OCI-LY1 (cell line): ENCODE measurements around the gene CDH22.

Experiments
- H2AFZ ChIP-seq: fragments of 200-600 bp; sonication (generic), shearing (Covaris generic); 2 replicates; pipeline ENCODE4 v1.6.0; 2014; ENCODE audit warnings: antibody characterized with exemption, mild to moderate bottlenecking, low read length
- H3F3A ChIP-seq: fragments of 200-600 bp; sonication (generic), shearing (Covaris generic); 2 replicates; pipeline ENCODE4 v1.6.0; 2014; ENCODE audit warnings: mild to moderate bottlenecking, antibody characterized with exemption, low read length, moderate library complexity; ENCODE audit not compliant: insufficient read depth
- H3K27ac ChIP-seq: fragments of 200-600 bp; sonication (generic); 2 replicates; pipeline ENCODE4 v1.5.1; 2014; ENCODE audit warnings: low read length, mixed run types, mild to moderate bottlenecking, low read depth; ENCODE audit not compliant: poor library complexity, severe bottlenecking
- H3K27me3 ChIP-seq: fragments of 200-600 bp; sonication (generic); 2 replicates; pipeline ENCODE4 v1.6.0; 2014; ENCODE audit warnings: antibody characterized with exemption, mild to moderate bottlenecking, low read length, moderate library complexity; ENCODE audit not compliant: insufficient read depth
- H3K36me3 ChIP-seq: fragments of 200-600 bp; sonication (generic); 2 replicates; pipeline ENCODE4 v1.6.1; 2014; ENCODE audit warnings: mild to moderate bottlenecking, antibody characterized with exemption, low read length, moderate library complexity, mixed read lengths; ENCODE audit not compliant: insufficient read depth
- H3K4me1 ChIP-seq: fragments of 200-600 bp; sonication (generic); 2 replicates; pipeline ENCODE4 v1.5.1; 2014; ENCODE audit warnings: mild to moderate bottlenecking, low read length, moderate library complexity; ENCODE audit not compliant: insufficient read depth, severe bottlenecking
- H3K4me2 ChIP-seq: fragments of 200-600 bp; sonication (generic), shearing (Covaris generic); 2 replicates; pipeline ENCODE4 v1.6.1; 2014; ENCODE audit warnings: low read length
- H3K4me3 ChIP-seq: fragments of 200-600 bp; sonication (generic); 2 replicates; pipeline ENCODE4 v1.5.1; 2014; ENCODE audit warnings: low read length, low read depth, mild to moderate bottlenecking, mixed read lengths; ENCODE audit not compliant: poor library complexity, severe bottlenecking
- H3K79me2 ChIP-seq: fragments of 200-600 bp; shearing (Covaris generic); 2 replicates; pipeline ENCODE4 v1.6.1; 2016; ENCODE audit warnings: mixed run types, low read length, mixed read lengths; ENCODE audit not compliant: insufficient read depth
- H3K9ac ChIP-seq: fragments of 200-600 bp; sonication (generic), shearing (Covaris generic); 2 replicates; pipeline ENCODE4 v1.6.1; 2014; ENCODE audit warnings: mild to moderate bottlenecking, low read length, mixed read lengths
- H3K9me2 ChIP-seq: fragments of 200-600 bp; sonication (generic), shearing (Covaris generic); 2 replicates; pipeline ENCODE4 v1.6.1; 2014; ENCODE audit warnings: low read depth, mild to moderate bottlenecking, low read length, mixed read lengths
- H3K9me3 ChIP-seq: fragments of 200-600 bp; shearing (Covaris generic); 2 replicates; pipeline ENCODE4 v1.6.1; 2014; ENCODE audit warnings: low read length, mixed read lengths
- H4K20me1 ChIP-seq: fragments of 200-600 bp; sonication (generic), shearing (Covaris generic); 2 replicates; pipeline ENCODE4 v1.6.0; 2016; ENCODE audit warnings: mild to moderate bottlenecking, low read length; ENCODE audit not compliant: insufficient read depth
- EZH2 ChIP-seq: fragments of 200-600 bp; sonication (generic), shearing (Covaris generic); IDR thresholded peaks from 2 replicates; pipeline ENCODE4 v1.8.0; 2017; ENCODE audit warnings: borderline replicate concordance, mixed run types, mild to moderate bottlenecking, antibody characterized with exemption, low read length, moderate library complexity, mixed read lengths
- TF ChIP-seq, protein P1 (sequence below): fragments of 200-600 bp; sonication (generic), shearing (Covaris generic); IDR thresholded peaks from 2 replicates; pipeline ENCODE4 v1.5.1; 2017; ENCODE audit warnings: mild to moderate bottlenecking, antibody characterized with exemption, low read length, moderate library complexity, mixed read lengths

The CDH22 gene

GRCh38 chr20:46305331-46305972, 2.8 kb downstream of the CDH22 start:
- TF ChIP-seq, protein P1, sequence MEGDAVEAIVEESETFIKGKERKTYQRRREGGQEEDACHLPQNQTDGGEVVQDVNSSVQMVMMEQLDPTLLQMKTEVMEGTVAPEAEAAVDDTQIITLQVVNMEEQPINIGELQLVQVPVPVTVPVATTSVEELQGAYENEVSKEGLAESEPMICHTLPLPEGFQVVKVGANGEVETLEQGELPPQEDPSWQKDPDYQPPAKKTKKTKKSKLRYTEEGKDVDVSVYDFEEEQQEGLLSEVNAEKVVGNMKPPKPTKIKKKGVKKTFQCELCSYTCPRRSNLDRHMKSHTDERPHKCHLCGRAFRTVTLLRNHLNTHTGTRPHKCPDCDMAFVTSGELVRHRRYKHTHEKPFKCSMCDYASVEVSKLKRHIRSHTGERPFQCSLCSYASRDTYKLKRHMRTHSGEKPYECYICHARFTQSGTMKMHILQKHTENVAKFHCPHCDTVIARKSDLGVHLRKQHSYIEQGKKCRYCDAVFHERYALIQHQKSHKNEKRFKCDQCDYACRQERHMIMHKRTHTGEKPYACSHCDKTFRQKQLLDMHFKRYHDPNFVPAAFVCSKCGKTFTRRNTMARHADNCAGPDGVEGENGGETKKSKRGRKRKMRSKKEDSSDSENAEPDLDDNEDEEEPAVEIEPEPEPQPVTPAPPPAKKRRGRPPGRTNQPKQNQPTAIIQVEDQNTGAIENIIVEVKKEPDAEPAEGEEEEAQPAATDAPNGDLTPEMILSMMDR, result no peak
- TF ChIP-seq EZH2, result no peak
- Histone ChIP-seq H3K9me3 (no peaks in the 10 kb centered on the region), H3K27me3 (no peaks in the 10 kb centered on the region; the same call in 1 of the 2 replicates), H3K79me2 (no peaks in the 10 kb centered on the region), H3K36me3 (no peaks in the 10 kb centered on the region), H3K9me2 (no peaks in the 10 kb centered on the region), H3F3A (no peaks in the 10 kb centered on the region), H3K4me2 (no peak overlapping the region), H3K9ac (no peak overlapping the region), H3K4me1 (no peaks in the 10 kb centered on the region), H2AFZ (no peak overlapping the region), H3K4me3 (no peak overlapping the region), H4K20me1 (no peaks in the 10 kb centered on the region), H3K27ac (no peak overlapping the region)

GRCh38 chr20:46304852-46305251, 3.4 kb downstream of the CDH22 start:
- Histone ChIP-seq H3K27ac (no peak overlapping the region), H3K4me1 (no peaks in the 10 kb centered on the region), H3K36me3 (no peaks in the 10 kb centered on the region), H3K4me3 (no peak overlapping the region), H3F3A (no peaks in the 10 kb centered on the region), H3K9ac (no peak overlapping the region), H3K4me2 (no peak overlapping the region), H3K9me2 (no peaks in the 10 kb centered on the region), H3K9me3 (no peaks in the 10 kb centered on the region), H2AFZ (no peak overlapping the region), H4K20me1 (no peaks in the 10 kb centered on the region), H3K27me3 (no peaks in the 10 kb centered on the region; the same call in 1 of the 2 replicates), H3K79me2 (no peaks in the 10 kb centered on the region)
- no peak for TF ChIP-seq EZH2
- TF ChIP-seq, protein P1, result no peak

GRCh38 chr20:46304361-46304760, 3.9 kb downstream of the CDH22 start:
- Histone ChIP-seq H2AFZ (no peak overlapping the region), H3K79me2 (no peaks in the 10 kb centered on the region), H3F3A (no peaks in the 10 kb centered on the region), H3K9me3 (no peaks in the 10 kb centered on the region), H3K4me3 (no peak overlapping the region), H3K9ac (no peak overlapping the region), H4K20me1 (no peaks in the 10 kb centered on the region), H3K36me3 (no peaks in the 10 kb centered on the region), H3K27me3 (no peaks in the 10 kb centered on the region; the same call in 1 of the 2 replicates), H3K9me2 (no peaks in the 10 kb centered on the region), H3K4me1 (no peaks in the 10 kb centered on the region), H3K27ac (no peak overlapping the region), H3K4me2 (no peak overlapping the region)
- no peak for TF ChIP-seq EZH2
- TF ChIP-seq, protein P1, result no peak
